K562 treated with DMSO at 1 percent for 12 hours (cell line): ENCODE measurements around the gene PPP3CA. TPM values are rescaled to one million over a fixed set of nuclear protein-coding genes. Genes with fewer than 3 reads are reported as not detected.

Experiments
- total RNA-seq: library from RNA; unstranded; fragments of 300-600 nt; gene quantifications from 2 replicates; pipeline ENCODE4 v1.2.3, GENCODE V29; 2022; ENCODE audit not compliant: insufficient read depth

PPP3CA gene
- total RNA-seq, result 2.9 and 9.5 TPM in 2 replicates

DNA sequence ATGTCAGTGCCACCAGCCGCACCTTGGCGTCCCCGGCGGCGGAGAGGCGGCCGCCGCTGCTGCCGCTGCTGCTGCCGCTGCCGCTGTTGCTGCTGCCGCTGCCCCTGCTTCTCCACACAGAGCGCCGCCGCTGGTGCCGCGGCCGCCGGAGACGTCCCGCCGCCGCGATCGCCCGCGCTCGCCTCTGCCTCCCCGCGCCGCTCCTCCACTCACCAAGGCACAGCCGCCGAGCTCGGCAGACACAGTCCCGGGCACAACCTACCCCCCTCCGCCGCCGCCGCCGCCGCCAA is at the start of gene PPP3CA:
Gene PPP3CA, minus strand, starts transcription at position 260 of the 290 bp plus-strand sequence.

